B cell (primary cell): ENCODE results near the gene CD52. TPM values are rescaled to one million over a fixed set of nuclear protein-coding genes. Genes with fewer than 3 reads are reported as not detected.
A peak's percentile ranks its signal among the peaks of the same experiment; 100 is the strongest.

Experiments
- ATAC-seq: fragments of 200-7000 bp; cut with Tn5 transposase; one replicate; pipeline ENCODE4 v1.10.0; 2021; ENCODE audit warnings: low read depth, mild to moderate bottlenecking, moderate number of reproducible peaks, moderate library complexity
- CTCF ChIA-PET: fragments of 350-600 bp; sonication (Branson Sonifier 250); formaldehyde crosslinking; loops from one replicate; lab custom pipeline; 2021; ENCODE audit warnings: antibody characterized with exemption, inconsistent platforms; lab: Charles Lee
- POLR2A ChIA-PET: fragments of 350-600 bp; sonication (Branson Sonifier 250); formaldehyde crosslinking; loops from one replicate; lab custom pipeline; 2021; ENCODE audit warnings: antibody characterized with exemption; lab: Charles Lee
- DNase-seq: peaks from one replicate; pipeline ENCODE4 v3.0.0; 2013
- H2AFZ ChIP-seq: 2 replicates; pipeline ENCODE4 v1.6.1; 2012; ENCODE audit warnings: mild to moderate bottlenecking, low read depth, low read length; ENCODE audit not compliant: insufficient read depth, poor library complexity, severe bottlenecking
- H3K27ac ChIP-seq, 2 donors: 1 replicate in 1 of 2; 2 replicates in 1 of 2; pipeline ENCODE4 v1.5.1; 2012 to 2013; ENCODE audit warnings: low read length in 2 of 2, mild to moderate bottlenecking in 2 of 2, moderate library complexity in 1 of 2
- H3K27me3 ChIP-seq, 4 experiments: fragments of 200-600 bp in 1 of 4; sonication (generic) in 1 of 4; replicated peaks in 1 of 4; 1 replicate in 2 of 4; 2 replicates in 2 of 4; pipeline versions ENCODE4 v1.6.1 to v1.7.0; 2013 to 2016; ENCODE audit warnings: low read length in 3 of 4, mild to moderate bottlenecking in 2 of 4, mixed read lengths in 1 of 4, moderate library complexity in 1 of 4; ENCODE audit not compliant: insufficient read depth in 4 of 4, control insufficient read depth in 3 of 4; ENCODE audit errors: control extremely low read depth in 1 of 4
- H3K36me3 ChIP-seq, 2 experiments: replicated peaks in 1 of 2; 1 replicate in 1 of 2; 2 replicates in 1 of 2; pipeline versions ENCODE4 v1.6.1 to v1.7.1; 2013; ENCODE audit warnings: low read length in 1 of 2; ENCODE audit not compliant: insufficient read depth in 2 of 2, control insufficient read depth in 1 of 2; ENCODE audit errors: control extremely low read depth in 1 of 2, extremely low read depth in 1 of 2
- H3K4me1 ChIP-seq, 2 donors: fragments of 200-600 bp in 1 of 2; sonication (generic) in 1 of 2; 1 replicate in 1 of 2; 2 replicates in 1 of 2; pipeline versions ENCODE4 v1.5.1 to v1.6.1; 2013 to 2017; ENCODE audit warnings: low read length in 2 of 2; ENCODE audit not compliant: control insufficient read depth in 2 of 2, insufficient read depth in 2 of 2
- H3K4me2 ChIP-seq: replicated peaks from 2 replicates; pipeline ENCODE3; 2012; ENCODE audit warnings: mild to moderate bottlenecking, low read depth, low read length; ENCODE audit not compliant: poor library complexity, severe bottlenecking
- H3K4me3 ChIP-seq, 5 experiments: fragments of 200-600 bp in 1 of 5; sonication (generic) in 1 of 5; 1 replicate in 3 of 5; 2 replicates in 2 of 5; pipeline versions ENCODE4 v1.5.1 to v1.7.0; 2011 to 2016; ENCODE audit warnings: low read length in 4 of 5, mild to moderate bottlenecking in 4 of 5, low read depth in 2 of 5, control low read depth in 1 of 5, moderate library complexity in 1 of 5; ENCODE audit not compliant: insufficient read depth in 1 of 5; ENCODE audit errors: control extremely low read depth in 1 of 5, extremely low read depth in 1 of 5
- H3K79me2 ChIP-seq: fragments of 200-600 bp; sonication (generic); one replicate; pipeline ENCODE4 v1.6.0; 2016; ENCODE audit warnings: low read length; ENCODE audit not compliant: control insufficient read depth, insufficient read depth
- H3K9ac ChIP-seq: fragments of 200-600 bp; sonication (generic); 2 replicates; pipeline ENCODE4 v1.6.1; 2017; ENCODE audit warnings: mild to moderate bottlenecking, low read length, moderate library complexity
- H3K9me3 ChIP-seq, 3 donors: one replicate each; pipeline versions ENCODE4 v1.6.1 to v1.7.1; 2013; ENCODE audit warnings: low read length in 2 of 3; ENCODE audit not compliant: control insufficient read depth in 2 of 3, insufficient read depth in 1 of 3; ENCODE audit errors: control extremely low read depth in 1 of 3
- H4K20me1 ChIP-seq: 2 replicates; pipeline ENCODE4 v1.6.0; 2012; ENCODE audit warnings: mild to moderate bottlenecking, low read length; ENCODE audit not compliant: insufficient read depth, control insufficient read depth, poor library complexity, severe bottlenecking
- H3K27ac Mint-ChIP-seq: one replicate; pipeline ENCODE4 v1.8.0; 2021; ENCODE audit warnings: mixed read lengths
- H3K27me3 Mint-ChIP-seq: one replicate; pipeline ENCODE4 v1.8.0; 2021; ENCODE audit warnings: mixed read lengths
- H3K4me1 Mint-ChIP-seq: one replicate; pipeline ENCODE4 v1.8.0; 2021; ENCODE audit warnings: mixed read lengths
- H3K4me3 Mint-ChIP-seq: one replicate; pipeline ENCODE4 v1.8.0; 2021; ENCODE audit warnings: mixed read lengths
- H3K9me3 Mint-ChIP-seq: one replicate; pipeline ENCODE4 v1.8.0; 2022; ENCODE audit warnings: mixed read lengths; ENCODE audit not compliant: insufficient read depth
- EZH2 ChIP-seq: IDR thresholded peaks from 2 replicates; pipeline ENCODE4 v1.6.1; 2012; ENCODE audit warnings: borderline replicate concordance, low read depth, mild to moderate bottlenecking, moderate library complexity, low read length; ENCODE audit not compliant: insufficient read depth, poor library complexity, severe bottlenecking
- WGBS: methylation state at CpG from one replicate; pipeline ENCODE4 v1.1.5; 2013; ENCODE audit warnings: missing lambda C conversion rate; ENCODE audit not compliant: insufficient coverage; 5-methylcytosine and 5-hydroxymethylcytosine counted together
- intact Hi-C: fragments of 100-400 bp; cut with micrococcal nuclease; formaldehyde crosslinking; loops from one replicate; pipeline ENCODE4 v1.10.0; 2022
- polyA plus RNA-seq: library from polyadenylated mRNA; depleted of rRNA; stranded (reverse); fragments of >200 nt; gene quantifications from 2 replicates; pipeline ENCODE4 v1.2.3, GENCODE V29; 2012
- total RNA-seq, 2 donors: library from RNA; stranded (reverse); fragments of 120-200 nt in 1 of 2; gene quantifications; 1 replicate in 1 of 2; 2 replicates in 1 of 2; pipeline versions ENCODE4 v1.2.3 to v1.2.4, GENCODE V29; 2013 to 2022
- TF ChIP-seq, protein P1 (sequence below): fragments of 200-600 bp; IDR thresholded peaks from one replicate; pipeline ENCODE4 v1.8.0; 2022; ENCODE audit warnings: antibody characterized with exemption, mild to moderate bottlenecking

The CD52 gene
- total and polyA plus RNA-seq, 2 donors (not counting 1 experiment from before 2014, with no cell fraction given): 1,116 to 1,597 TPM

DNA sequence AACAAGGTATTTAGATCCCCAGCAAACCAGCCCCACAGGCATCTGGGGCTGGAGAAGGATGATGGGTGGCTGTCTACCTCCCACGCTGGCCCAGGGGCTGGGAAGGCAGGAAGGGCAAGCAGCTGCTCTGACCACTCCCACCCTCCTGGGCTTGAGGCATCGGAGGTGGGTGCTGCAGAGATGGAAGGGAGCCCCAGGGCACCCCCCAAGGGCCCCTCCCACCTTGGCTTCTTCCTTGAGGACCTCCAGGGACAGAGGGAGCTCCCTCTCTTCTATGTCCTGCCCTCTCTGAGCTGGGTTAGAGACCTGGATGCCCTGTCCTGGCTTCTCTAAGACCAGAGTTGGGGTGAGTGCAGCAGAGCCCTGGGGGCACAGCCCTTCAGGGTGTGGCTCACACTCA, 3.1 kb downstream of the CD52 start:
- 0% methylated on average over 1 of the region's 2 CpGs for WGBS
- Mint-ChIP-seq H3K4me3 (peak overlapping the region; percentile 89), H3K27ac (peak overlapping the region; percentile 99), H3K4me1 (peaks cover 63% of the 10 kb centered on the region), H3K9me3 (no peaks in the 10 kb centered on the region), H3K27me3 (no peaks in the 10 kb centered on the region)
- Histone ChIP-seq H3K36me3 (peaks cover 0 to 59% of the 10 kb centered on the region in 2 experiments), H3K4me2 (peak overlapping the region; percentile 73), H3K9ac (peak overlapping the region; percentile 85), H3K79me2 (peaks cover 61% of the 10 kb centered on the region), H3K4me1 (peaks cover 49% of the 10 kb centered on the region in 2 donors), H3K27me3 (no peaks in the 10 kb centered on the region), H4K20me1 (peaks cover 67% of the 10 kb centered on the region), H3K27ac (peak overlapping the region; percentile 2 to 86), H2AFZ (no peak overlapping the region), H3K4me3 (peak overlapping the region; percentile 8 to 95 (median 93)), H3K9me3 (no peaks in the 10 kb centered on the region)
- TF ChIP-seq, protein P1, sequence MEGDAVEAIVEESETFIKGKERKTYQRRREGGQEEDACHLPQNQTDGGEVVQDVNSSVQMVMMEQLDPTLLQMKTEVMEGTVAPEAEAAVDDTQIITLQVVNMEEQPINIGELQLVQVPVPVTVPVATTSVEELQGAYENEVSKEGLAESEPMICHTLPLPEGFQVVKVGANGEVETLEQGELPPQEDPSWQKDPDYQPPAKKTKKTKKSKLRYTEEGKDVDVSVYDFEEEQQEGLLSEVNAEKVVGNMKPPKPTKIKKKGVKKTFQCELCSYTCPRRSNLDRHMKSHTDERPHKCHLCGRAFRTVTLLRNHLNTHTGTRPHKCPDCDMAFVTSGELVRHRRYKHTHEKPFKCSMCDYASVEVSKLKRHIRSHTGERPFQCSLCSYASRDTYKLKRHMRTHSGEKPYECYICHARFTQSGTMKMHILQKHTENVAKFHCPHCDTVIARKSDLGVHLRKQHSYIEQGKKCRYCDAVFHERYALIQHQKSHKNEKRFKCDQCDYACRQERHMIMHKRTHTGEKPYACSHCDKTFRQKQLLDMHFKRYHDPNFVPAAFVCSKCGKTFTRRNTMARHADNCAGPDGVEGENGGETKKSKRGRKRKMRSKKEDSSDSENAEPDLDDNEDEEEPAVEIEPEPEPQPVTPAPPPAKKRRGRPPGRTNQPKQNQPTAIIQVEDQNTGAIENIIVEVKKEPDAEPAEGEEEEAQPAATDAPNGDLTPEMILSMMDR: no peak
- TF ChIP-seq EZH2: no peak
- DNase-seq (no peak), ATAC-seq (peak; percentile 3)
- CTCF ChIA-PET: interaction anchor here (1.0 to 30.0 kb wide), 18 partner anchors 10 to 218 kb away, joined by 3 to 1400 read pairs (median 7); partner anchors contain the start of genes CEP85, SH3BGRL3, UBXN11 and ZNF593
- POLR2A ChIA-PET: interaction anchor here (0.6 to 15.2 kb wide), 5 partner anchors 9 to 545 kb away, joined by 4 to 1239 read pairs (median 6); partner anchors contain the start of genes HMGN2 and SH3BGRL3
- intact Hi-C loops: loop anchor here (1.0 kb wide), 8 partner anchors 15 to 216 kb away; partner anchors contain the start of genes CEP85 and ZNF593
